CD14-positive monocyte (primary cell): Measurements from ENCODE around the gene LRRC7. TPM values are rescaled to one million over a fixed set of nuclear protein-coding genes. Genes with fewer than 3 reads are reported as not detected.

Source experiments
- DNase-seq, 3 donors: peaks; one replicate each; pipeline ENCODE4 v3.0.0-alpha.2; 2011 to 2022
- H2AFZ ChIP-seq: 2 replicates; pipeline ENCODE4 v1.6.0; 2012; ENCODE audit warnings: mild to moderate bottlenecking, low read depth, low read length, inconsistent platforms; ENCODE audit not compliant: insufficient read depth, poor library complexity, severe bottlenecking
- H3K27ac ChIP-seq, 2 donors: 1 replicate in 1 of 2; 2 replicates in 1 of 2; pipeline ENCODE4 v1.5.1; 2012 to 2013; ENCODE audit warnings: low read length in 2 of 2, control low read depth in 1 of 2, inconsistent platforms in 1 of 2, low read depth in 1 of 2, mild to moderate bottlenecking in 1 of 2
- H3K27me3 ChIP-seq, 2 donors: one replicate each; pipeline versions ENCODE4 v1.6.0 to v1.6.1; 2011 to 2013; ENCODE audit warnings: low read length in 2 of 2; ENCODE audit not compliant: control insufficient read depth in 2 of 2, insufficient read depth in 2 of 2
- H3K36me3 ChIP-seq, 2 donors: replicated peaks in 1 of 2; 1 replicate in 1 of 2; 2 replicates in 1 of 2; pipeline versions ENCODE4 v1.5.1 to v1.6.1; 2012 to 2013; ENCODE audit warnings: low read length in 2 of 2, control low read depth in 1 of 2, inconsistent platforms in 1 of 2, mild to moderate bottlenecking in 1 of 2; ENCODE audit not compliant: insufficient read depth in 2 of 2, control insufficient read depth in 1 of 2
- H3K4me1 ChIP-seq, 2 donors: 1 replicate in 1 of 2; 2 replicates in 1 of 2; pipeline versions ENCODE4 v1.5.1 to v1.6.1; 2012 to 2013; ENCODE audit warnings: low read length in 2 of 2, control low read depth in 1 of 2, inconsistent platforms in 1 of 2, mild to moderate bottlenecking in 1 of 2, moderate library complexity in 1 of 2; ENCODE audit not compliant: insufficient read depth in 2 of 2, control insufficient read depth in 1 of 2
- H3K4me2 ChIP-seq: replicated peaks from 2 replicates; pipeline ENCODE3; 2012; ENCODE audit warnings: low read length, moderate library complexity, mild to moderate bottlenecking; ENCODE audit not compliant: poor library complexity, severe bottlenecking; ENCODE audit errors: extremely low read depth
- H3K4me3 ChIP-seq, 3 experiments: fragments of 200-600 bp in 1 of 3; sonication (generic) in 1 of 3; replicated peaks in 1 of 3; 1 replicate in 2 of 3; 2 replicates in 1 of 3; pipeline ENCODE4 v1.5.1; 2011 to 2013; ENCODE audit warnings: low read length in 3 of 3, mild to moderate bottlenecking in 3 of 3, control low read depth in 2 of 3, low read depth in 2 of 3, inconsistent platforms in 1 of 3, moderate library complexity in 1 of 3
- H3K79me2 ChIP-seq: 2 replicates; pipeline ENCODE4 v1.6.0; 2012; ENCODE audit warnings: mild to moderate bottlenecking, control low read depth, inconsistent platforms, low read length, moderate library complexity; ENCODE audit not compliant: insufficient read depth
- H3K9ac ChIP-seq: 2 replicates; pipeline ENCODE4 v1.6.0; 2017; ENCODE audit warnings: low read length, mild to moderate bottlenecking; ENCODE audit not compliant: insufficient read depth, poor library complexity, severe bottlenecking
- H3K9me3 ChIP-seq, 2 donors: replicated peaks in 1 of 2; 1 replicate in 1 of 2; 2 replicates in 1 of 2; pipeline versions ENCODE4 v1.5.1 to v1.6.1; 2012 to 2013; ENCODE audit warnings: low read length in 2 of 2, control low read depth in 1 of 2; ENCODE audit not compliant: control insufficient read depth in 1 of 2, insufficient read depth in 1 of 2
- H4K20me1 ChIP-seq: 2 replicates; pipeline ENCODE4 v1.6.0; 2012; ENCODE audit warnings: mild to moderate bottlenecking, low read length, control low read depth, moderate library complexity; ENCODE audit not compliant: insufficient read depth
- H3K27ac Mint-ChIP-seq, 7 donors: one replicate each; pipeline ENCODE4 v1.8.0; 2020; ENCODE audit warnings: mild to moderate bottlenecking in 7 of 7, mixed read lengths in 7 of 7, moderate library complexity in 6 of 7, inconsistent platforms in 2 of 7
- H3K27me3 Mint-ChIP-seq, 3 donors: one replicate each; pipeline ENCODE4 v1.8.0; 2021 to 2022; ENCODE audit warnings: low read depth in 3 of 3, mild to moderate bottlenecking in 3 of 3, mixed read lengths in 3 of 3, moderate library complexity in 3 of 3, inconsistent platforms in 1 of 3
- H3K36me3 Mint-ChIP-seq, 2 donors: one replicate each; pipeline ENCODE4 v1.8.0; 2020; ENCODE audit warnings: mixed read lengths in 2 of 2, inconsistent platforms in 1 of 2, mild to moderate bottlenecking in 1 of 2
- H3K4me1 Mint-ChIP-seq: one replicate; pipeline ENCODE4 v1.8.0; 2020; ENCODE audit warnings: mild to moderate bottlenecking, mixed read lengths
- H3K4me3 Mint-ChIP-seq, 2 donors: one replicate each; pipeline ENCODE4 v1.8.0; 2020; ENCODE audit warnings: mild to moderate bottlenecking in 2 of 2, mixed read lengths in 2 of 2, moderate library complexity in 1 of 2
- H3K9me3 Mint-ChIP-seq, 7 donors: one replicate each; pipeline ENCODE4 v1.8.0; 2020 to 2022; ENCODE audit warnings: mixed read lengths in 7 of 7, mild to moderate bottlenecking in 6 of 7, moderate library complexity in 6 of 7, inconsistent platforms in 2 of 7
- CTCF ChIP-seq: fragments of 200-600 bp; IDR thresholded peaks from one replicate; pipeline ENCODE4 v1.8.0; 2022; ENCODE audit warnings: antibody characterized with exemption, mild to moderate bottlenecking
- WGBS: methylation state at CpG from one replicate; pipeline ENCODE4 v1.1.5; 2013; ENCODE audit warnings: missing lambda C conversion rate; ENCODE audit not compliant: insufficient coverage; 5-methylcytosine and 5-hydroxymethylcytosine counted together
- intact Hi-C, 2 donors: fragments of 100-400 bp; cut with micrococcal nuclease; formaldehyde crosslinking; loops; one replicate each; pipeline versions ENCODE4 v1.15.0 to v1.15.1; 2023
- polyA plus RNA-seq, 3 donors: library from polyadenylated mRNA; depleted of rRNA in 1 of 3; unstranded in 2 of 3; stranded (reverse) in 1 of 3; fragments of 300-500 nt in 2 of 3; fragments of >200 nt in 1 of 3; fragmentation: Illumina TruSeq in 2 of 3; gene quantifications; 1 replicate in 2 of 3; 2 replicates in 1 of 3; pipeline ENCODE4 v1.2.3, GENCODE V29; 2012 to 2021

The LRRC7 gene
- polyA plus RNA-seq, 3 donors = not detected

GRCh38 chr1:70033266-70033873 is 465.6 kb downstream of the LRRC7 start:
- Histone ChIP-seq H3K27ac (no peak overlapping the region), H3K9ac (no peak overlapping the region), H3K4me2 (no peak overlapping the region), H3K27me3 (no peaks in the 10 kb centered on the region), H3K4me3 (no peak overlapping the region), H2AFZ (no peak overlapping the region), H3K36me3 (no peaks in the 10 kb centered on the region), H3K79me2 (no peaks in the 10 kb centered on the region), H3K9me3 (no peaks in the 10 kb centered on the region), H4K20me1 (no peaks in the 10 kb centered on the region), H3K4me1 (no peaks in the 10 kb centered on the region)
- Mint-ChIP-seq H3K4me3 (no peak overlapping the region), H3K4me1 (no peaks in the 10 kb centered on the region), H3K27me3 (peaks cover 0 to 8% (median 0%) of the 10 kb centered on the region in 3 donors), H3K36me3 (no peaks in the 10 kb centered on the region), H3K9me3 (peaks cover 0 to 5% (median 3%) of the 10 kb centered on the region in 7 donors), H3K27ac (no peak overlapping the region)
- WGBS = no CpG with 5 or more reads among the region's 5 CpGs
- intact Hi-C loops = no loop called here
- no peak for DNase-seq
- no peak for TF ChIP-seq CTCF

- H3K27ac ChIP-seq = no peak overlapping the region
- peaks cover under 1 to 1% of the 10 kb centered on the region in 2 donors for H3K9me3 ChIP-seq
- H3K4me1 ChIP-seq = no peaks in the 10 kb centered on the region
- H3K27me3 ChIP-seq = no peaks in the 10 kb centered on the region
- H4K20me1 ChIP-seq = no peaks in the 10 kb centered on the region
- H2AFZ ChIP-seq = no peak overlapping the region
- Mint-ChIP-seq H3K4me1 (no peaks in the 10 kb centered on the region), H3K9me3 (peaks cover 0 to 11% (median 4%) of the 10 kb centered on the region in 7 donors), H3K4me3 (no peak overlapping the region), H3K27ac (no peak overlapping the region), H3K36me3 (no peaks in the 10 kb centered on the region), H3K27me3 (peaks cover 0 to 8% (median 0%) of the 10 kb centered on the region in 3 donors)
- no peak overlapping the region for H3K4me3 ChIP-seq
- no peak overlapping the region for H3K9ac ChIP-seq
- H3K36me3 ChIP-seq = no peaks in the 10 kb centered on the region
- no peak overlapping the region for H3K4me2 ChIP-seq
- no peak for TF ChIP-seq CTCF
- no peaks in the 10 kb centered on the region for H3K79me2 ChIP-seq
- intact Hi-C loops = no loop called here
- no peak for DNase-seq
Measured at GRCh38 chr1:70033936-70034335, 466.2 kb downstream of the LRRC7 start.
